Measurements from ENCODE around the gene SLC33A1. TPM values are rescaled to one million over a fixed set of nuclear protein-coding genes. Genes with fewer than 3 reads are reported as not detected.
"Not testable (repeated sequence)": the region's sequence is repeated elsewhere in the genome, so short reads cannot be mapped to it uniquely, and the experiment has no call there.

SLC33A1 gene
- total RNA-seq, 1 donor from 2014 or later, result 23.7 TPM

DNA sequence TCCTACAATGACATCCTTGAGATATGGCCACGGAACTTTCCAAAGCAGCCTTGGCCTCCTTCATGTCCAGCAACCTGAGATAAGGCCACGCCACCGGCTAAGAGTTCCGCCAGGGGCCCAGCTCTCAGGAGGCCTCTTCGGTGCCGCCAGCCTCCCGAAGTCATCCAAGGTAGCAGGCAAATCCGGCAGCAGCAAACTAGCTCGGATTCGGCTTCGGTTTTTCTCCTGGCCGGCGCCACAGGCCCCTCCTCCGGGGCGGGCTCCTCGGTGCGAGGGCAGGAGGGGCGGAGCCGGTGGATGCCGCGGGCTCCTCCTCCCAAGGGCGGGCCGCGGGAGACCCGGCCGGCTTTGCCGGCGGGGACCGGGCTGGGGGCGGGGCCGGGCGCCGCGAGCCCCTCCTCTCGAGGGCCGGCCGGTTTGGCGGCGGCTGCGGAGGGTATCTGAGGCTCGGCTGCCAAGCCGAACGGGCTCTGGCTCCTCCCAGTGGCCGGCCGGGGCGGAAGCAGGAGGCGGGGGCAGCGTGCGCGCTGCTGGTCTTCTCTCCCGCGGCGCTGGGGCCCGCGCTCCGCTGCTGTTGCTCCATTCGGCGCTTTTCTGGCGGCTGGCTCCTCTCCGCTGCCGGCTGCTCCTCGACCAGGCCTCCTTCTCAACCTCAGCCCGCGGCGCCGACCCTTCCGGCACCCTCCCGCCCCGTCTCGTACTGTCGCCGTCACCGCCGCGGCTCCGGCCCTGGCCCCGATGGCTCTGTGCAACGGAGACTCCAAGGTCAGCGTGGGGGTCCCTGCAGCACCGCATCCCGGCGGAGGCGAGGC lies 16.1 kb upstream of the SLC33A1 start, which contains the start of gene GMPS:
TSS of gene GMPS (plus strand) at position 518 of the 812 bp plus-strand sequence. CDS start at position 739, 221 bp downstream.
- peak within 1 kb of the TSS; percentile 98 for H3K27ac Mint-ChIP-seq
- H3K4me1 Mint-ChIP-seq (ENCODE audit: low read depth), result peaks cover 21% of the 10 kb centered on the region

DNA sequence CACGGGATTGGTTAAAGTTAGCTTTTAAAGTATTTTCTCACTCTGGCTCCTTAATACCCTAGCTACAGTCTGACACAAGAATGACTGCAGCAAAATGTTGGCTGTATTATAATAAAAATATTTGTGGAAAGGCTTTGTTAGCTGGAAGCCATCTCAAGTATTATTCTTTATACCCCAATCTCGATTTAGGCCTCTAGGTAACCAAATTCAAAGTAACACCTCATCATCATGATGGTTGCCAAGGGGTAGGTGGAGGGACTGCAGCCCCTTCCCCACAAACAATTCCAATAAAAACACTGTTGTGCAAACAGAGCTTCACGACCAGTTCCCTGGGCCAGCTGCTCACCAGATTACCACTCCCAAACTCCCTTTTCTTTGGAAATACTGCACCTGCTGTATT lies 15.5 kb upstream of the SLC33A1 start:
- peak overlapping the region; percentile 84 for H3K4me3 Mint-ChIP-seq (ENCODE audit: low read depth)
- peak overlapping the region; percentile 98 for H3K27ac Mint-ChIP-seq
- H3K4me1 Mint-ChIP-seq (ENCODE audit: low read depth), result peaks cover 21% of the 10 kb centered on the region
- no peaks in the 10 kb centered on the region for H3K27me3 Mint-ChIP-seq
- no peaks in the 10 kb centered on the region for H3K36me3 Mint-ChIP-seq (ENCODE audit: insufficient read depth)
- no peaks in the 10 kb centered on the region for H3K9me3 Mint-ChIP-seq (ENCODE audit: low read depth)
- TF ChIP-seq, protein P1, sequence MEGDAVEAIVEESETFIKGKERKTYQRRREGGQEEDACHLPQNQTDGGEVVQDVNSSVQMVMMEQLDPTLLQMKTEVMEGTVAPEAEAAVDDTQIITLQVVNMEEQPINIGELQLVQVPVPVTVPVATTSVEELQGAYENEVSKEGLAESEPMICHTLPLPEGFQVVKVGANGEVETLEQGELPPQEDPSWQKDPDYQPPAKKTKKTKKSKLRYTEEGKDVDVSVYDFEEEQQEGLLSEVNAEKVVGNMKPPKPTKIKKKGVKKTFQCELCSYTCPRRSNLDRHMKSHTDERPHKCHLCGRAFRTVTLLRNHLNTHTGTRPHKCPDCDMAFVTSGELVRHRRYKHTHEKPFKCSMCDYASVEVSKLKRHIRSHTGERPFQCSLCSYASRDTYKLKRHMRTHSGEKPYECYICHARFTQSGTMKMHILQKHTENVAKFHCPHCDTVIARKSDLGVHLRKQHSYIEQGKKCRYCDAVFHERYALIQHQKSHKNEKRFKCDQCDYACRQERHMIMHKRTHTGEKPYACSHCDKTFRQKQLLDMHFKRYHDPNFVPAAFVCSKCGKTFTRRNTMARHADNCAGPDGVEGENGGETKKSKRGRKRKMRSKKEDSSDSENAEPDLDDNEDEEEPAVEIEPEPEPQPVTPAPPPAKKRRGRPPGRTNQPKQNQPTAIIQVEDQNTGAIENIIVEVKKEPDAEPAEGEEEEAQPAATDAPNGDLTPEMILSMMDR (IDR thresholded peaks at IDR 0.05; ENCODE audit: unreplicated experiment), result peak; percentile 38
- DNase-seq (ENCODE audit: low spot score, unreplicated experiment), result no peak

More for the DNA sequence above, 16.1 kb upstream of the SLC33A1 start, which contains the start of gene GMPS:
- peak; percentile 95 for DNase-seq (ENCODE audit: low spot score, unreplicated experiment)
- H3K4me3 Mint-ChIP-seq (ENCODE audit: low read depth), result peak within 1 kb of the TSS; percentile 92
- H3K27me3 Mint-ChIP-seq, result no peaks in the 10 kb centered on the region
- H3K9me3 Mint-ChIP-seq (ENCODE audit: low read depth), result no peaks in the 10 kb centered on the region
- TF ChIP-seq, protein P1 (IDR thresholded peaks at IDR 0.05; ENCODE audit: unreplicated experiment), result peak; percentile 54
- H3K36me3 Mint-ChIP-seq (ENCODE audit: insufficient read depth), result no peaks in the 10 kb centered on the region

DNA sequence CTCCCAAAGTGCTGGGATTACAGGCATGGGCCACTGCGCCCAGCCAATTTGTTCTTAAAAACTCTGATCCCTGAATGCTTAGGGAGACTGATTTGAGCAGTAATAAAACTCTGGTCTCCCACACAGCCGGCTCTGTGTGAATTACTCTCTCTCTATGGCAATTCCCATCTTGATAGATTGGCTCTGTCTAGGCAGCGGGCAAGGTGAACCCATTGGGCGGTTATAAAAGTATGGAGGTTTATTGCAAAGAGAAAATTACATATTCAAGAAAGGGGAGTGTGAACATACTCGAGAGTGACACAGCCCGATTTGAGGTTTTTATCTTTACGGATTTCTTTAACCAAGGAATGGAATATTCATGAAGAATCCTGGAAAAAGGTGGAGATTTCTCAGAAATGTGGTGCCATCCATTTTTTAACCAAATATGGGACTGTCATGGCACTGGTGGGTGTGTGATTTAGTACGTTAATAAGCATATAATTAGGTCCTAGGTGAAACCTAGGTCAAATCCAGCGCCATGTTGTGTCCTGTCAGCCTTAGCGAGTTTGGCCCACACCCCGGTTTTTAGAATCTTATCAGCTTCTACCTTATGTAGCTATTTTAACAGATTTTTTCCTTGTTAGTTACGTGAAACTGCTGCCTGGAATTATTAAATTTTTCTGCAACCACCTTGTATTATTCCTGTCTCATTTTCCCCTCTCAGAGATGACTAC lies 9.0 kb upstream of the SLC33A1 start:
- H3K36me3 Mint-ChIP-seq (ENCODE audit: insufficient read depth), result no peaks in the 10 kb centered on the region
- H3K27me3 Mint-ChIP-seq, result no peaks in the 10 kb centered on the region
- H3K4me3 Mint-ChIP-seq (ENCODE audit: low read depth), result no peak overlapping the region
- no peaks in the 10 kb centered on the region for H3K4me1 Mint-ChIP-seq (ENCODE audit: low read depth)
- H3K27ac Mint-ChIP-seq, result no peak overlapping the region
- no peak for DNase-seq (ENCODE audit: low spot score, unreplicated experiment)
- H3K9me3 Mint-ChIP-seq (ENCODE audit: low read depth), result no peaks in the 10 kb centered on the region
- TF ChIP-seq, protein P1 (IDR thresholded peaks at IDR 0.05; ENCODE audit: unreplicated experiment), result no peak

DNA sequence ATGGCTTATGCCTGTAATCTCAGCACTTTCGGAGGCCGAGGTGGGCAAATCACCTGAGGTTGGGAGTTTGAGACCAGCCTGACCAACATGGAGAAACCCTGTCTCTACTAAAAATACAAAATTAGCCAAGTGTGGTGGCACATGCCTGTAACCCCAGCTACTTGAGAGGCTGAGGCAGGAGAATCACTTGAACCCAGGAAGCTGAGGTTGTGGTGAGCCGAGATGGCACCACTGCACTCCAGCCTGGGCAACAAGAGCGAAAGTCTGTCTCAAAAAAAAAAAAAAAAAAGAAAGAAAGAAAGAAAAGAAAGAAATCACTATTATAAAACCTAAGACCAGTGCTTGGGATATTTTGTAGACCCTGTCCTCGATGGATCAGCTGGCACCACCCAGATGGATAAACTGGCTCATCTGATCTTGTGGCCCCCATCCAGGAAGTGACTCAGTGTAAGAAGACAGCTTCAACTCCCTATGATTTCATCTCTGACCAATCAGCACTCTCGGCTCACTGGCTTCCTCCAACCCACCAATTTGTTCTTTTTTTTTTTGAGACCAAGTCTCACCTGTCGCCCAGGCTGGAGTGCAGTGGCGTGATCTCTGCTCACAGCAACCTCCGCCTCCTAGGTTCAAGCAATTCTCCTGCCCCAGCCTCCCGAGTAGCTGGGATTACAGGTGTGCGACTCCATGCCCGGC lies 8.2 kb upstream of the SLC33A1 start:
- DNase-seq (ENCODE audit: low spot score, unreplicated experiment); H3K4me1 Mint-ChIP-seq (ENCODE audit: low read depth); H3K27ac Mint-ChIP-seq; H3K36me3 Mint-ChIP-seq (ENCODE audit: insufficient read depth); H3K27me3 Mint-ChIP-seq; H3K9me3 Mint-ChIP-seq (ENCODE audit: low read depth); H3K4me3 Mint-ChIP-seq (ENCODE audit: low read depth): not testable (repeated sequence)

DNA sequence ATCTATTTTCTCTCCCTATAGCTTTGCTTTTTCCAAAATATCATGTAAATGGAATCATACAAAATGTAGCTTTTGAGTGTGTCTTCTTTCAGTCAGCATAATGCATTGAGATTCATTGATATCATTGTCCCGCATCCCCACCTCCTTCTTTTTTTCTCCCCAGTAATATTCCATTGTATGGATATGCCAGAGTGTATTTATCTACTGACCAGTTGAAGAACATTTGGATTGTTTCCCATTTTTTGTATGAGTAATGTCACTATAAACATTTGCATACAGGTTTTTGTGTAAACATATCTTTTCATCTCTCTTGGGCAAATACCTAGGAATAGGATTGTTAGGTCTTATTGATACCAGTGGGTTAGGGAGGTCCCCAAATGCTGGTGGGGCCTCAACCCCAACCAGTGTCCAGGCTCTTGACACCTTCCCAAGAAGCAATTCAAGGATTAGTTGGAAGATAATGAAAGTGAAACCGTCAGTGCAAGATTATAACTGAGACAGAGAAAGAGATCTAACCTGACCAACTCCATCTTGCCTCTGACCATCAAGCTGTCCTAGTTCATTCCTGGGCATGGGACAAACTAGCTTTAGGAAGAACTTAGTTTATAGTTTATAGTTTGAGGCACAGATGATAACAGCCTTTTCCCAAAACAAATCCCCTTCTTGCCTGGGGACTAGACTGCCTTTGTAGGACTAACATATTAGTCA lies 7.4 kb upstream of the SLC33A1 start:
- Mint-ChIP-seq H3K27me3 (peaks cover 5% of the 10 kb centered on the region), H3K4me1 (ENCODE audit: low read depth) (no peaks in the 10 kb centered on the region), H3K4me3 (ENCODE audit: low read depth) (no peak overlapping the region), H3K9me3 (ENCODE audit: low read depth) (no peaks in the 10 kb centered on the region), H3K27ac (no peak overlapping the region), H3K36me3 (ENCODE audit: insufficient read depth) (no peaks in the 10 kb centered on the region)
- TF ChIP-seq, protein P1 (IDR thresholded peaks at IDR 0.05; ENCODE audit: unreplicated experiment), result no peak
- no peak for DNase-seq (ENCODE audit: low spot score, unreplicated experiment)

DNA sequence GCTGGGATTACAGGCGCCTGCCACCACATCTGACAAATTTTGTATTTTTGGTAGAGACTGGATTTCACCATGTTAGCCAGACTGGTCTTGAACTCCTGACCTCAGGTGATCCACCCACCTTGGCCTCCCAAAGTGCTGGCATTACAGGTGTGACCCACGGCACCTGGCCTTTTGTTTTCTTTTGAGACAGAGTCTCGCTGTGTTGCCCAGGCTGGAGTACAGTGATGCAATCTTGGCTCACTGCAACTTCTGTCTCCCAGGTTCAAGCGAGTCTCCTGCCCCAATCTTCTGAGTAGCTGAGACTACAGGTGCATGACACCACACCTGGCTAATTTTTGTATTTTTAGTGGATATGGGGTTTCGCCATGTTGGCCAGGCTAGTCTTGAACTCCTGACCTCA lies 6.2 kb upstream of the SLC33A1 start:
- H3K27ac Mint-ChIP-seq; H3K4me1 Mint-ChIP-seq (ENCODE audit: low read depth); H3K36me3 Mint-ChIP-seq (ENCODE audit: insufficient read depth); H3K4me3 Mint-ChIP-seq (ENCODE audit: low read depth); H3K27me3 Mint-ChIP-seq; H3K9me3 Mint-ChIP-seq (ENCODE audit: low read depth); DNase-seq (ENCODE audit: low spot score, unreplicated experiment): not testable (repeated sequence)
